Loucy (cell line): Measurements from ENCODE around the gene PPTC7.

ENCODE experiments used
- H2AFZ ChIP-seq: fragments of 200-600 bp; sonication (generic); 2 replicates; pipeline ENCODE4 v1.6.0; 2016; ENCODE audit warnings: antibody characterized with exemption, mild to moderate bottlenecking, low read length, moderate library complexity
- H3F3A ChIP-seq: fragments of 200-600 bp; 2 replicates; pipeline ENCODE4 v1.6.0; 2016; ENCODE audit warnings: antibody characterized with exemption, low read depth, mild to moderate bottlenecking
- H3K27me3 ChIP-seq: fragments of 200-600 bp; sonication (generic); 2 replicates; pipeline ENCODE4 v1.6.1; 2014; ENCODE audit warnings: low read length, mild to moderate bottlenecking; ENCODE audit not compliant: insufficient read depth, poor library complexity, severe bottlenecking
- H3K36me3 ChIP-seq: fragments of 200-600 bp; sonication (generic); 2 replicates; pipeline ENCODE4 v1.6.1; 2016; ENCODE audit warnings: low read length; ENCODE audit not compliant: insufficient read depth
- H3K4me1 ChIP-seq: fragments of 200-600 bp; sonication (generic); 2 replicates; pipeline ENCODE4 v1.5.1; 2014; ENCODE audit warnings: low read length, mild to moderate bottlenecking; ENCODE audit not compliant: insufficient read depth, poor library complexity, severe bottlenecking
- H3K4me2 ChIP-seq: fragments of 200-600 bp; sonication (generic); 2 replicates; pipeline ENCODE4 v1.6.0; 2014; ENCODE audit warnings: antibody characterized with exemption, low read length, low read depth, mild to moderate bottlenecking; ENCODE audit not compliant: poor library complexity, severe bottlenecking
- H3K4me3 ChIP-seq: fragments of 200-600 bp; sonication (generic); 2 replicates; pipeline ENCODE4 v1.5.1; 2014; ENCODE audit warnings: low read length, mild to moderate bottlenecking, mixed read lengths; ENCODE audit not compliant: poor library complexity, severe bottlenecking
- H3K79me2 ChIP-seq: fragments of 200-600 bp; sonication (generic); 2 replicates; pipeline ENCODE4 v1.6.1; 2014; ENCODE audit warnings: low read length; ENCODE audit not compliant: insufficient read depth
- H3K9ac ChIP-seq: fragments of 200-600 bp; sonication (generic); 2 replicates; pipeline ENCODE4 v1.6.0; 2014; ENCODE audit warnings: mild to moderate bottlenecking, low read depth, low read length, moderate library complexity; ENCODE audit not compliant: poor library complexity, severe bottlenecking
- H3K9me2 ChIP-seq: fragments of 200-600 bp; sonication (generic); replicated peaks from 2 replicates; pipeline ENCODE4 v1.6.1; 2016; ENCODE audit warnings: low read depth, low read length, mixed read lengths
- H3K9me3 ChIP-seq: fragments of 200-600 bp; sonication (generic); 2 replicates; pipeline ENCODE4 v1.6.1; 2014; ENCODE audit warnings: mild to moderate bottlenecking, antibody characterized with exemption, low read length, low read depth; ENCODE audit not compliant: insufficient read depth
- H4K20me1 ChIP-seq: fragments of 200-600 bp; sonication (generic); 2 replicates; pipeline ENCODE4 v1.6.0; 2014; ENCODE audit warnings: antibody characterized with exemption, low read length, mild to moderate bottlenecking; ENCODE audit not compliant: insufficient read depth, poor library complexity, severe bottlenecking
- CTCF ChIP-seq: fragments of 200-600 bp; sonication (generic); conservative IDR thresholded peaks from 2 replicates; pipeline ENCODE4 v1.5.1; 2014; ENCODE audit warnings: mild to moderate bottlenecking, antibody characterized with exemption, low read length
- EZH2phosphoT487 ChIP-seq: fragments of 200-600 bp; IDR thresholded peaks from 2 replicates; pipeline ENCODE4 v1.6.1; 2018; ENCODE audit warnings: antibody characterized with exemption, mild to moderate bottlenecking, moderate library complexity, borderline replicate concordance

Gene PPTC7

GRCh38 chr12:110532644-110533043 lies 50.5 kb downstream of the PPTC7 start:
- H2AFZ ChIP-seq = no peak overlapping the region
- H3K9me3 ChIP-seq = no peaks in the 10 kb centered on the region
- H3K4me2 ChIP-seq = peak overlapping the region; percentile 1
- H3K36me3 ChIP-seq = peaks cover 53% of the 10 kb centered on the region
- H3K4me3 ChIP-seq = no peak overlapping the region
- H3K79me2 ChIP-seq = no peaks in the 10 kb centered on the region
- no peak overlapping the region for H3K9ac ChIP-seq
- peaks cover 9% of the 10 kb centered on the region for H3K4me1 ChIP-seq
- TF ChIP-seq CTCF (no peak), EZH2phosphoT487 (no peak)
- H3K9me2 ChIP-seq = no peaks in the 10 kb centered on the region
- no peaks in the 10 kb centered on the region for H3K27me3 ChIP-seq
- no peaks in the 10 kb centered on the region for H3F3A ChIP-seq
- no peaks in the 10 kb centered on the region for H4K20me1 ChIP-seq

- Histone ChIP-seq H3F3A (no peaks in the 10 kb centered on the region), H3K79me2 (no peaks in the 10 kb centered on the region), H3K36me3 (peaks cover 45% of the 10 kb centered on the region), H3K9me3 (no peaks in the 10 kb centered on the region), H3K4me3 (no peak overlapping the region), H3K9me2 (no peaks in the 10 kb centered on the region), H3K27me3 (no peaks in the 10 kb centered on the region), H3K9ac (no peak overlapping the region), H3K4me1 (peaks cover 9% of the 10 kb centered on the region), H4K20me1 (no peaks in the 10 kb centered on the region), H2AFZ (no peak overlapping the region), H3K4me2 (peak overlapping the region; percentile 1)
- no peak for TF ChIP-seq CTCF
- no peak for TF ChIP-seq EZH2phosphoT487
These were observed 51.3 kb downstream of the PPTC7 start for GRCh38 chr12:110531741-110532333.

GRCh38 chr12:110530511-110530910 lies 52.6 kb downstream of the PPTC7 start:
- Histone ChIP-seq H3K4me1 (peaks cover 9% of the 10 kb centered on the region), H3F3A (no peaks in the 10 kb centered on the region), H3K36me3 (peaks cover 32% of the 10 kb centered on the region; the same call in 1 of the 2 replicates), H3K79me2 (no peaks in the 10 kb centered on the region), H3K4me3 (no peak overlapping the region), H3K9me2 (no peaks in the 10 kb centered on the region), H3K9ac (no peak overlapping the region), H3K4me2 (no peak overlapping the region), H4K20me1 (no peaks in the 10 kb centered on the region), H3K9me3 (no peaks in the 10 kb centered on the region), H3K27me3 (no peaks in the 10 kb centered on the region), H2AFZ (no peak overlapping the region)
- TF ChIP-seq EZH2phosphoT487 (no peak), CTCF (no peak)
